GM19025 (cell line): ENCODE measurements around the gene BCAS1.
"Not testable (repeated sequence)": the region's sequence is repeated elsewhere in the genome, so short reads cannot be mapped to it uniquely, and the experiment has no call there.

ENCODE experiments used
- ATAC-seq: cut with Tn5 transposase; IDR thresholded peaks from one replicate; pipeline ENCODE4 v1.9.1; 2021; ENCODE audit warnings: mild to moderate bottlenecking, low read depth, moderate library complexity; ENCODE audit not compliant: unreplicated experiment

Gene BCAS1

DNA sequence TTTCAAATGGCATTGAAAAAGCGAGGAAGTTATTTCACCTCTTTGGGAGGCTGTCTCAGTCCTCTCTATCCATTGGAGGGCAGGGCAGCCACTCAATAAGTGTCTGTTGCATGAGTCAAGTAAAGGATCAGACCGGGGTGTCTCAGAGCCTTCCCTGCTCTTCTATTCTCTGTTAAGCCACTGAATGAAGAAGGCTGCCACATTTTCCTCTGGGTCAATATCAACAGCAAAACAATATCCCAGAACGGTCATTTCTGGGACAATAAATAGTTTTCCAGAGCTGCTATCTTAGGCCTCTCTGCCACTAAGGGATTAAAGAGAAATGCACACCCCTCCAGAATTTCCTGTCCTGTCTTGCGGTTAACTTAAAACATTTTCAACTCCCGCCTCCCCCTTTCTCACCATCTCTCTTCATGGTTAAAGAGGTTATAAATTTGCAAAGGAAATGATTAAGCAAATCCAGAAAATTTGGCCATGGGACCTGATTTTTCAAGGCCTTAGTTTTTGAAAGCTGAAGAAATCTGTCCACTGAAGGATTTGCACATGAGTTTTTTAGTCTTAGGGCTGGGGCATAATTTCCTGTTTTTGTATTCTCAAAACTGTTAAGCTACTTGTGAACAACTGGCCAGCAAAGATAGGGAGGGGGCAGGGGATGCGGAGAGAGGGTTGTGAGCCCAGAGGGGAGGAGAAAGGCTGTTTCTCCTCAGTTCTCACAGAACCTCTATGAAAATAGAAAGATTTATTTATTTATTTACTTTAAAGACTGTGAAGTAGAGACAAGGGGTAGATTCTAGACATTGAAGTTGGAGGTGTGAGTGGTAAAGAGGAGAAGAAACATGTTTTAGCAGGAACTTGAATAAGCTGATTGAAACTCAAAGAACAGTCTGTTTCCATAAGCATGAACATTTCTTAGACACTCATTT, 135.7 kb downstream of the BCAS1 start:
- ATAC-seq = peak; percentile 32

DNA sequence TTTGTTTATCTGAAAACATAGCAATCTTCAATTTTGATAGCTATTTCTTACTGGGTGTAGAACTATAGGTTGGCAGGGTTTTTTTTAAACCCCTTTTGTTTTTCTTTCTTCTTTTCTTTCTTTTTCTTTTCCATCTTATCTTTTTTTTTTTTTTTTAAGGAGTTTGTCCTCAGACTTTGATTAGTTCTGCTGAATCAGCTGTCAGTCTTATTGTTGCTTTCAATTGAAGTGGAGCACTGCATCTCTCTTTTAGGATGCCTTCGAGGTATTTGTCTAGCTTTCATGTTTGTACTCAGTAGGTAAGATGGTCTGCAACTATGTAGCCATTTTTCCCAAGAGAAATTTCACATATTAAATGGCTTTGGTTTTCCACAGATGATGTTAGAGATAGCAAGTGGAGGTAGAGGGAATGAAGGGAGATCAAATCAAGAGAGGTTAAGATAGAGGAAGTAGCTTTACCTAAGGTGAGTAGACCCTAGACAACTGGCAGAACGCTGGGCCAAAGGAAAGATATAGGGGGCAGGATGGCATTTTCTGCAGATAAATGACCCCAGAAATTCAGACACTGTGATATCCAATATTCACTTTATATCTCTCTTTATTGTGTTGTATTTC, 137.1 kb downstream of the BCAS1 start:
- ATAC-seq = no peak

DNA sequence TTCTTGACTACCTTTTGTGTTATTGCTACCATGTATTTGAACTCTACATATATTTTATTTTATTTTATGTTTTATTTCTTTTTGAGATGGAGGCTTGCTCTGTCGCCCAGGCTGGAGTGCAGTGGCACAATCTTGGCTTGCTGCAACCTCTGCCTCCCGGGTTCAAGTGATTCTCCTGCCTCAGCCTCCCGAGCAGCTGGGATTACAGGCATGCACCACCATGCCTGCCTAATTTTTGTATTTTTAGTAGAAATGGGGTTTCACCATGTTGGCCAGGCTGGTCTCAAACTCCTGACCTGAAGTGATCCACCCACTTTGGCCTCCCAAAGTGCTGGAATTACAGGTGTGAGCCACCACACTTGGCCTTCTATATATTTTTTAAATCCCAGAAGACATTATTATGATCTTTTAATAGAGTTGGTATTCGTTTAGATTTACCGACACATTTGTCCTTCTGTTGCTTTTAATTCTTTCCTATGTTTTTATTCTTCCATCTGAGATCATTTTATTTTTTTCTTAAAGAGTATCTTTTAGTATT, 137.7 kb downstream of the BCAS1 start:
- not testable (repeated sequence) for ATAC-seq

DNA sequence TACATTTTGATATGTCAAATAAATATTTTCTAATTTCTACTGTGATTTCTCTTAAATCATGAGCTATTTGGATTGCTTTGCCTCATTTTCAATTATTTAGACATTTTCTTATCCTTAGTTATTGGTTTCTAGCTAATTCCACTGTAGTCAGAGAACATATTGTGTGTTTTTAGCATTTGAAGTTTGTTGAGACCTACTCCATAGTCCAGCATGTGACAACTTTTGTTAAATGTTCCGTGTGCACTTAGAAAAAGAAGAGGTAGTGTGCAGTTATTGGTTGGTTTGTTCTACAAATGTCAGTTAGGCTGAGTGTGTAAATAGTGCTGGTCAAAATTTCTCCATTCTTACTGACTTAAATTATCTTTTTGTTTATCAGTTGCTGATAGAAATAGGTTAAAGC, 138.8 kb downstream of the BCAS1 start:
- no peak for ATAC-seq

DNA sequence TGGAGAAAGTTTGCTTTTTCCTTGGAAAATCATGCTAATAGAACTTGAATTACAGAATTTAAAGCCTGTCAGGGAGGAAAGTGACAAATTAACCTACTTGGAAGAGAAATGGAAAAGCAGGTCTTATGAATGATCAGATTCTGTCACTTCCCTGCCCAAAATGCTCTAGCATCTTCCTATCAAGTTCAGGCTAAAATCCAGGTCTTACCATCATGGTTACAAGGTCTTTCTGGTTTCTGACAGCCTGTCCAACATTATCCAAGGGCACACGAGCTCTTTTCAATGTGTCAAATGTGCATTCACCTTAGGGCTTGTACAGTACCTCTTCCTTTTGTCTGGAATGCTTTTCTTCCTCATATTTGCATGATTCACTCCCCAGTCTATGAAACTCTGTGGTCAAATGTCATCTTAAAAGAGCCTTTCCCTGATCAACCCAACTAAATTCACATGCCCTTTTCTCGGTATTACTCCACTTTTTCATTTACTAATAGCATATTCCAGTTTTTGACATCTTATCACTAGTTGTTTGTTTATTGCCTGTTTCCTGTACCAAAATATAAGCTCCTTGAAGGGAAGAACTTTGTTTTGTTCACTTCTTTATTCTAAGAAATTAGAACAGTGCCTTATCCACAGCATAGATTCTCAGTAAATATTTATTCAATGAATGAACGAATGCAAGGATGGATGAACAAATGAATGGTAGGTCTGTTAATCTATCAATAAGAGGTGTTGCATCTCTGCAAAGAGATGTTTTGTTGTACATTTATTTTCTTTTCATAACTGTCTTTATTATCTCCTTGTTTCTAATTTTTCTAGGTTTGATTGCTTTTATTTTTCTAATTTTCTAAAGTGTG, 139.5 kb downstream of the BCAS1 start:
- ATAC-seq = no peak

DNA sequence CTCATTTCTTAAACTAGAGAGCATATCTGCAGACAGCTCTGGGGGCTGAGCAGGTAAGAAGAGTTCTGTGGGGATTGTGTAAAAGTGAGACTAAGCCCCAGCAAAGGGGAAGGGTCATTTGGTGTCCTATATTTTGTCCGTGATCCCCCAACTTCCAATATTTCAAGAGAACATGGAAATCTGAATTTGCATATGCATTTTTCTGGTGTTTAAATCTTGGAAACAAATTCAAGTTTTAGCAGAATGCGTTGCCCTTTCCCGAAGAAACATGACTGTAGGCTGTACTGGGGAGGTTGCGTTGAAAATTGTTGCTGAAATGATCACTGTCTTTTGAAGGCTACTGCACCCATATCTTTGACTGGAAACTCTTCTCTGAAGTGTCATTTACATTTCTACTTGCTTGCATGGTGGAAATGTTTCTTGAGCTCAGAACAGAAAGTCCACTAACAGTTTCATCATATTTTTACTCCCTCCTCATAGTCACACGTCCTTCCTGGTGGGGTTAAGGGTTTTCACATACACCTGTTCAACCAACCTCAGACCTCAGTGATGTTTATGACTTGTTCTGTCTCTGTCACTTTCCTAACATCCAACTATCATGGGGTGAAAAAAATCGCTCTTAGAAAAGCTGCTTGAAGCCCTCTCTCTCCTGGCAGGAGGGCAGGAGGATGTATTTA, 140.3 kb downstream of the BCAS1 start:
- ATAC-seq = peak; percentile 55

DNA sequence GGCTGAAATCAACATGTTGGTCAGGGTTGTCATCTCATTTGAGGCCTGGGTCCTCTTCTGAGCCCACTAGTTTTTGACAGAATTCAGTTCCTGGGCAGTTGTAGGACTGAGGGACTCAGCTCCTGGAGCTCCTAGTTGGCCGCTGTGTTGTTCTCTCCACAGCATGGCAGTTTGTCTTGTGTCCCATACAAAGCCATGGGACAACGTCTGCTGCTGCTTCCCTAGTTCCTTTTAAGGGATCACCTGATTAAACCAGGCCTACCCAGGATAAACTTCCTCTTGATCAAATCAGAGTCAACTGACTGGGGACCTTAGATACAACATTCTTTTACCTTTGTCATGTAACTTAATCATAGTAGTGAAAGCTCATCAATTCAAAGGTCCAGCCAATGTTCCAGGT, 141.0 kb downstream of the BCAS1 start:
- no peak for ATAC-seq

DNA sequence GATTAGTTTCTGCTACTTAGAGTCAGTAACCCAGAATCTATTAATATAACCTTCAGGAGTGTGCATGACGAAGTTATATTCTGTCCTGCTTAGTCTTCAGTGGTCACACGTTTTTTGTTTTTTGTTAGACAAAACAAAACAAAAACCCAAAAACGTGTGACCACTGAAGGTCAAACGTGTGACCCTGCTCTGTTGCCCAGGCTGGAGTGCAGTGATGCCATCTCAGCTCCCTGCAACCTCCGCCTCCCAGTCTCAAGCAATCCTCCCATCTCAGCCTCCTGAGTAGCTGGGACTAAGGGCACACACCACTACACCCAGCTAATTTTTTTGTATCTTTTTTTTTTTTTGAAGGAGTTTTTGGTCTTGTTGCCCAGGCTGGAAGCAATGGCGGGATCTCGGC, 142.4 kb downstream of the BCAS1 start:
- no peak for ATAC-seq

DNA sequence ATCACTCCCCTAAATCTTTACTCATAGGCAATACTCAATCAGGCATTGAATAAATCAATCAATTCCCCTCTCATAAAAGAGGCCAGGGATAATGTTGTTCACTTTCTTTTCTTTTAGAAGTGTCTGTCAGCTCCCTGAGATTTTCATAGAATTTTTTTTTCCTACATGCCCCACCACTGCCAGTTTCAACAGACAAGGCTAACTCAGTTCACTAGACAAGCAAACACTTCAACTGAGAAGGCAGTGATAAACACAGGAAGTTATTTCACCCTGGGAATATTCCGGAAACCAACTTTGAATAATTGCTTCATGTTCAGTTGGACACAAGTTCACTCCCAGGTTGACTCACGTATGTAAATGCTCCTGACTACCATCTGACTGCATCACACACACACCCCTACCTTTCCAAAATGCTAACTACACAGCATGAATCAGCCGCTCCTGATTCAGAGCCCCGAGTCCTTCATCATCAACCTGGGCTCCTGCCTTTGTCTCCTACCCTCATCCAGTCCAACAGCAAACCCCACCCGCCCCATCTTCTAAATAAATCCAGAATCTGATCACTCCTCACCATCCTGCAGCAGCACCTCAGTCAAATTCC, 143.9 kb downstream of the BCAS1 start:
- ATAC-seq = peak; percentile 59

DNA sequence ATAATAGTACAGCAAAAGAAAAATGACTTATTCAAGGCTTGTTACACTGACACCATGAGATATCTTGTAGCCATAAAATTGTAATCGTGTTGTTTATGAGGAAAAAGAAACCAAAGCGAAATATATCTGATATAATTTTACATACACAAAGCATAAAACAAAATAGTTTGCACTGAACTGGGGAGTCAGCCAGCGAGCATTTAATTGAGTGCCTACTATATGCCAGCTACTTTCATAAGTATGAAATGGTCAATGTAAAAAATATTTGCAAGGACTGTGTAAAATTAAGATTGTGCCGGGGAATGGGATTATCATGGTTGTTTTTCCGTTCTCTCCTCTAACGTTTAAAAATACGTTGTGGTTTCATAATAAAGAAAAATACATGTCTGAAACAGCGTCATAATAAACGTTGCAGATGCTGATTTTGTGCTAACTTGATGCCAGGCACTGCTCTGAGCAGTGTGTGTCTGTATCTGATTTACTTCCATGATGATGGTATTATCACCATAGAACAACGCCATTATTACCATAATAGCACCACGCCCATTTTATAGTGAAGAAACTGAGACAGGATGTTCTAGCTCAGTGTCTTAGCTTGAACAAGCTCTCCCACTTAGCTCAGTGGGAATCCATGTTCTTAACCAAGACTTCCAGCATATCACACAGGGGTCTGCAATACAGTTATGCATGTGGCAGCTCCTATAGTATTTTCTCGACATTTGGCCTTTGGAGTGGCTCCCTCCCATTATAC, 144.6 kb downstream of the BCAS1 start:
- ATAC-seq = no peak

DNA sequence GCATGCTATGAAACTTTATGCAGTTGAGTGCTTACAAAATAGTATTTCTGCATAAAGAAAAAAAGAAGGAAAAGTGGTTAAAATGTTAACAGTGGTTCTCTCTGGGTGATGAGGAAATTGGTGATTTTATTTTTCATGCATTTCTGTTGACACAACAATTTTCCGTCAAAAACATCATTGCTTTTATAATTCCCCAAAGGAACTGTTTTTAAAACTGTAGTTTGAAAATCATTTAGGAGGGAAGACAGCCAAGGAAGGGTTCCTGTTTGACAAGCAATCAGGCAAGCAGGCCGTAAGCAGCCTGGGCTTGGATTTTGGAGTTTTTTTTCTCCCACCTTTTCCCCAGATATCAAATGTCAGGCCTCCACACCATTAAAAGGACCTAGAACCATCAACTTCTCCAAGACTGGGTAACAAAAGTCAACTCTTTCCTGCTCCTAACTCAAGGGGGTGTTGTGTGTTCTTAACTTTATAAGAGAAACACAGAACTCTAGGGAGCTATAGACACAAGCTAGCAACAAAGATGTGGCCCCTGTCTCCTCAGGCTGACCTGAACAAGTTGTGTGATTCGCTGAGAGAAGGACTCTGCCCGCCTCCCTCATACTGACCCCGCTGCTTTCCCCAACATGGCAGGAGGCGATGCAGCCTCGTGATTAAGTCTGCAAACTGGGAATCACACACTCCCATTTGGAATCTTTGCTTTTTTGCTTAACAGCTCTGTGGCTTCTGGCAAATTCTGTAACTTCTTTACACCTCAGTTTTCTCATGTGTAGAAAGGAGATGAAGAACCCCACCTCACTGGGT, 146.6 kb downstream of the BCAS1 start:
- no peak for ATAC-seq

DNA sequence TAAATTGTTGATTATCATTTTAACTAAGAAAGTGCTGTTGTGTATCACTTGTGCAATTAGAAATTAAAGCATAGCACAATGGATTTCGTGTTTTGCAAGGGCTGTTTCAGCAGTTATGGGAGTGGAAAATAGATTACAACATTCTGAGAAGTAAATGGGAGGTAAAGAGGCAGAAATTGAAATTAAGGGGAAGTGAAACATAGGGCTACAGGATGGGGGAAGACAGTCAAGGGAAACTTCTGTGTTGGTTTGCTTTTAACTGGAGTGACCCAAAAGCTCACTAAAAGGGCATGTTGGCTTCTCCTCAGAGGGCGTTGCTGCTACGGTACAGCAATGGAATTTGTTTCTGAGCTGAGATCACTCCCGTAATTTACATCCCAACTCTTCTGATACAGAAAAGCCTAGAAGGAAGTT, 147.5 kb downstream of the BCAS1 start:
- peak; percentile 36 for ATAC-seq

DNA sequence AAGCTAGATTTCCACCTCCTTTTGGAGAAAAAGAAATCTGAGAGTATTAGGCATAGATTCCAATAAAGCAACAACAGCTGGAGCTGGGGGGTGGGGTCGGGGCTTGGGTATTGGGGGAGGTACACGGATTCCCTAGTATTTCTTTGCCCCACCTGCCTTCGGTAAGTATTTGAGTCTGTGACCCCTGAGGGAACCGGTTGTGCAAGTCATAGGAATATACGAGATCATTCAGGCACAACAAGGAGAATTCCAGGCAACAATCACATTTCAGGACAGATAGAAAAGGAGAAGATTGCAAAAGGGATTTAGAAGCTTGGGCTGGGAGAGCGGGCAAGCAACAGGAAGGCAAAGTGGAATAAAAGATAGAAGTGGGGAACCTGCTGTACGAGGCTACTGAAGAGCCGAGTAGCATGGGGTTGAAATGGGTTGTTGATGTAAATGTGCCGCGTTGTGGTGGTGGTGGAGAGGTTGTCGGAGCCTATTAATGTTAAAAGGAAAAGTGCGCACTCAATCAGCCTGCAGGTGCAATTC, 148.9 kb downstream of the BCAS1 start:
- ATAC-seq = no peak

DNA sequence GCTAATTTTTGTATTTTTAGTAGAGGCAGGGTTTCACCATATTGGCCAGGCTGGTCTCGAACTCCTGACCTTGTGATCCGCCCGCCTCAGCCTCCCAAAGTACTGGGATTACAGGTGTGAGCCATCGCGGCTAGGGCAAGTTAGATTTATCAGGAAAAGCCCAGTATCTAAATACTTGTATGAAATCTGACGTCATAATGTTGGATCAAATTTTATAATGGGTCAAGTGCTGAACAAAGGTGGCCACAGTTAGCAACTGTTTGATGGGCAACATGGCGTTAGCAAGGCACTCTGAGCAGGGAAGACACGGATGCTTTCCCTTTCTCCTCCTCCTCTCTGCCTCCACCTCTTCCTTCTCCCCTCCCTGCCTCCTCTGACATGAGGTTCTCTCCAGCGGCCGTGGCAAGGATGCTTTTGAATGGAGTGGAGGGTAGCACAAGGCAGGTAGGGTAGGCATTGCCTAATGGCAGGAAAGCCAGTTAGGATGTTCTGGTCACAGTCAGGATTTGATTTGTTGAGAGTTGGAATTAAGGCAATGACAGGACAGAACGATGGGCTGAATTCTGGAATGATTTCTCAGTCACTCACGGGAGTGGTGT, 149.6 kb downstream of the BCAS1 start:
- no peak for ATAC-seq

DNA sequence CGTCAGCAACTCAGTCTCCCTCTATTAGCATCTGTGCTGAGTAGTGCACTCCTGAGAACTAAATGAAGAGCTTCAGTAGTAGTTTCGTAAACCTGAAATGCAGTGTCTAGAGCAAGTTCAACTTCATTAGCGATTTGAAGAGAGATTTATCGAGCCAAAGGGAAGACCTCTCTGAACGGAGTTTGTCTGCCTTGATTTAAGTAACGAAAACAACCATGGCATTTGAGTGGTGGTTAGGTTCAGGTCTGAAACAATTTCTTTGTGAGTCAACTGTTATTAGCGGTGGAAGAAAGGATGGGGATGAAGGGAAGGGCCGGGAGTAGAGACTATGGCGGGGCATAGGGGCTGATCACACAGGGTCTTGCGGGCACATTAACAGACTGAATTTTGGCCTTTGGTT, 150.5 kb downstream of the BCAS1 start:
- ATAC-seq = no peak

DNA sequence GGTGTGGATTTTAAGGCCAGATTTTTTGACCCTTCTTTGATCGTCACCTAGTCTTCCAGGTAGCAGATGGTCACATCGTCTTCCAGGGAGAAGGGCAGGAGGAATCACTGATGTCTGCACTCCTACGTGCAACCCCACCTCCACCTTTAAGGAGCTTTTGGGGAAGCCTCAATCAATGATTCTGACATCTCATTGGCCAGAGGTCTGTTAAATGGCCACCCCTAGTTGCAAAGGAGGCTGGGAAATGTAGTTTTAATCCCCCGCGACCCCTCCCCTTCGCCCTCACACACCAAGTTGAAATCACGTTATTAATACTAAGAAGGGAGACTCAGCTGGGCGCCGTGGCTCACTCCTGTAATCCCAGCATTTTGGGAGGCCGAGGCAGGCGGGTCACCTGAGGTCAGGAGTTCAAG, 151.4 kb downstream of the BCAS1 start:
- no peak for ATAC-seq

DNA sequence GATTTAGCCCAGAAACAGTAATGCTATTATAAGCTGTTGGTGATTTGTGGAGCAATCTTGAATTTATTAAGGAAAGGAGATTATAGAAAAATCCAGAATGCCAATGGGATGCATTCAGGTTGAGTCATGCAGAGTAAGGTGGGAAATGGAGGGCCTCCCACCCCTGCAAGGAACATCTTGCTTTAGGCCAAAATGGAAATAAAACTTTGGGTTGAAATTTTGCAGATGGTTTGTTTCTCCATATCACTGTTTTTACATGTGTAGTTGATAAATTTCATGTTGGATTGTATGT, 152.4 kb downstream of the BCAS1 start:
- no peak for ATAC-seq
